Gastroesophageal sphincter (tissue), 4 donors: ENCODE measurements around the gene NCKAP5L. TPM values are rescaled to one million over a fixed set of nuclear protein-coding genes. Genes with fewer than 3 reads are reported as not detected.

ENCODE experiments used
- ATAC-seq: fragments of 150-250 bp; one replicate; pipeline ENCODE4 v1.9.1; 2016; ENCODE audit warnings: mild to moderate bottlenecking, moderate library complexity
- H3K27ac ChIP-seq, 4 donors: fragments of 200-600 bp; sonication (generic) in 3 of 4; 1 replicate in 3 of 4; 2 replicates in 1 of 4; pipeline ENCODE4 v1.5.1; 2016 to 2019
- H3K27me3 ChIP-seq: fragments of 200-600 bp; sonication (generic); one replicate; pipeline ENCODE4 v1.5.1; 2019
- H3K36me3 ChIP-seq, 2 donors: fragments of 200-600 bp; sonication (generic); one replicate each; pipeline ENCODE4 v1.5.1; 2019; ENCODE audit warnings: control low read depth in 1 of 2
- H3K4me1 ChIP-seq, 3 donors: fragments of 200-600 bp; sonication (generic); 1 replicate in 2 of 3; 2 replicates in 1 of 3; pipeline ENCODE4 v1.5.1; 2016 to 2019; ENCODE audit warnings: control low read depth in 2 of 3
- H3K4me3 ChIP-seq, 2 donors: fragments of 200-600 bp; sonication (generic); one replicate each; pipeline ENCODE4 v1.5.1; 2019; ENCODE audit warnings: mild to moderate bottlenecking in 1 of 2, moderate library complexity in 1 of 2
- H3K9me3 ChIP-seq, 3 donors: fragments of 200-600 bp; sonication (generic); one replicate each; pipeline ENCODE4 v1.5.1; 2017 to 2019; ENCODE audit warnings: control low read depth in 2 of 3
- CTCF ChIP-seq, 4 experiments: fragments of 200-600 bp in 2 of 4; fragments of 450-650 bp in 2 of 4; sonication (generic) in 1 of 4; IDR thresholded peaks; one replicate each; pipeline ENCODE4 v1.5.1; 2017 to 2019; ENCODE audit warnings: antibody characterized with exemption in 4 of 4, mild to moderate bottlenecking in 2 of 4, moderate library complexity in 2 of 4
- EP300 ChIP-seq: sonication (generic); formaldehyde crosslinking; IDR thresholded peaks from one replicate; pipeline ENCODE4 v1.6.1; 2017; ENCODE audit warnings: antibody characterized with exemption, mild to moderate bottlenecking
- POLR2A ChIP-seq, 2 donors: fragments of 450-650 bp; IDR thresholded peaks; one replicate each; pipeline ENCODE4 v1.6.1; 2017; ENCODE audit warnings: antibody characterized with exemption in 2 of 2, mild to moderate bottlenecking in 2 of 2, moderate library complexity in 1 of 2
- POLR2AphosphoS5 ChIP-seq: sonication (generic); formaldehyde crosslinking; IDR thresholded peaks from one replicate; pipeline ENCODE4 v1.6.1; 2017; ENCODE audit warnings: antibody characterized with exemption
- WGBS, 2 donors: methylation state at CpG; one replicate each; pipeline ENCODE4 v1.1.5; 2018; ENCODE audit warnings: low coverage in 1 of 2; 5-methylcytosine and 5-hydroxymethylcytosine counted together
- total RNA-seq, 4 donors: library from RNA; depleted of rRNA; stranded (reverse); fragments of >200 nt; gene quantifications; one replicate each; pipeline ENCODE4 v1.1.0, GENCODE V29; 2016

NCKAP5L gene
- total RNA-seq, 4 donors from 2014 or later = 15.3 to 27.5 (median 19.0) TPM

- H3K4me1 ChIP-seq = peaks cover 10 to 61% (median 33%) of the 10 kb centered on the region in 3 donors
- peaks cover 0 to 12% of the 10 kb centered on the region in 2 donors for H3K36me3 ChIP-seq
- ATAC-seq = peak; percentile 39
- H3K4me3 ChIP-seq = peak overlapping the region; percentile 78 to 92
- WGBS, 2 donors = 3% methylated on average over 8 of the region's 38 CpGs; no CpG with 5 or more reads in 1 of the 2 donors
- TF ChIP-seq EP300 = no peak
- peak in 1 of 4 experiments; percentile 8 for TF ChIP-seq CTCF (IDR thresholded peaks at IDR 0.05)
- TF ChIP-seq POLR2AphosphoS5 = peak; percentile 21
- no peak for TF ChIP-seq POLR2A (IDR thresholded peaks at IDR 0.05)
- H3K27ac ChIP-seq = peak overlapping the region; percentile 78 to 98 (median 96)
- H3K27me3 ChIP-seq = no peaks in the 10 kb centered on the region
- H3K9me3 ChIP-seq = no peaks in the 10 kb centered on the region
These were observed 663 bp downstream of the NCKAP5L start for GRCh38 chr12:49827401-49828099.

- H3K4me3 ChIP-seq = peak overlapping the region; percentile 78 to 92
- ATAC-seq = no peak
- no peaks in the 10 kb centered on the region for H3K9me3 ChIP-seq
- H3K27ac ChIP-seq = peak overlapping the region; percentile 78 to 98 (median 96)
- no peaks in the 10 kb centered on the region for H3K27me3 ChIP-seq
- H3K36me3 ChIP-seq = peaks cover 0 to 16% of the 10 kb centered on the region in 2 donors
- TF ChIP-seq POLR2A (IDR thresholded peaks at IDR 0.05) = no peak
- TF ChIP-seq EP300 = no peak
- no peak for TF ChIP-seq CTCF (IDR thresholded peaks at IDR 0.05)
- TF ChIP-seq POLR2AphosphoS5 = no peak
- H3K4me1 ChIP-seq = peaks cover 10 to 66% (median 33%) of the 10 kb centered on the region in 3 donors
- WGBS, 2 donors = 30 to 71% methylated on average over 1 to 5 of the region's 6 CpGs
These were observed 1.2 kb downstream of the NCKAP5L start for GRCh38 chr12:49827051-49827400.

GRCh38 chr12:49825971-49826421, 2.2 kb downstream of the NCKAP5L start:
- ATAC-seq = no peak
- Histone ChIP-seq H3K4me1 (peaks cover 10 to 76% (median 41%) of the 10 kb centered on the region in 3 donors), H3K9me3 (no peaks in the 10 kb centered on the region), H3K36me3 (peaks cover 0 to 18% of the 10 kb centered on the region in 2 donors), H3K4me3 (no peak overlapping the region), H3K27me3 (no peaks in the 10 kb centered on the region), H3K27ac (peak overlapping the region in 3 of 4 donors; percentile 96 to 98 (median 97))
- no peak for TF ChIP-seq EP300
- TF ChIP-seq POLR2AphosphoS5 = no peak
- TF ChIP-seq POLR2A (IDR thresholded peaks at IDR 0.05) = no peak
- 50% methylated on average over 2 of the region's 4 CpGs; no CpG with 5 or more reads in 1 of the 2 donors for WGBS, 2 donors

- peaks cover 0 to 18% of the 10 kb centered on the region in 2 donors for H3K36me3 ChIP-seq
- peaks cover 10 to 81% (median 45%) of the 10 kb centered on the region in 3 donors for H3K4me1 ChIP-seq
- 45% methylated on average over 2 of the region's 5 CpGs; no CpG with 5 or more reads in 1 of the 2 donors for WGBS, 2 donors
- H3K4me3 ChIP-seq = no peak overlapping the region
- peak overlapping the region in 3 of 4 donors; percentile 96 to 98 (median 97) for H3K27ac ChIP-seq
- no peaks in the 10 kb centered on the region for H3K9me3 ChIP-seq
- TF ChIP-seq POLR2AphosphoS5 (no peak), CTCF (IDR thresholded peaks at IDR 0.05) (no peak), POLR2A (IDR thresholded peaks at IDR 0.05) (no peak), EP300 (no peak)
- no peaks in the 10 kb centered on the region for H3K27me3 ChIP-seq
- ATAC-seq = peak; percentile 25
These were observed 2.7 kb downstream of the NCKAP5L start for GRCh38 chr12:49825360-49825970.

- TF ChIP-seq POLR2AphosphoS5 (no peak), POLR2A (IDR thresholded peaks at IDR 0.05) (no peak), CTCF (IDR thresholded peaks at IDR 0.05) (no peak), EP300 (no peak)
- H3K9me3 ChIP-seq = no peaks in the 10 kb centered on the region
- H3K4me1 ChIP-seq = peaks cover 10 to 87% (median 45%) of the 10 kb centered on the region in 3 donors
- H3K36me3 ChIP-seq = peaks cover 0 to 18% of the 10 kb centered on the region in 2 donors
- peak overlapping the region in 3 of 4 donors; percentile 96 to 98 (median 97) for H3K27ac ChIP-seq
- H3K4me3 ChIP-seq = no peak overlapping the region
- no peak for ATAC-seq
- H3K27me3 ChIP-seq = no peaks in the 10 kb centered on the region
- 42 to 68% methylated on average over 3 to 4 of the region's 4 CpGs for WGBS, 2 donors
These were observed 3.3 kb downstream of the NCKAP5L start for GRCh38 chr12:49824895-49825294.
